HEK293 (cell line): ENCODE results near the gene GID8.

Experiments
- CTCF ChIA-PET: fragments of 350-600 bp; formaldehyde crosslinking; extraction: SDS; loops from one replicate; lab custom pipeline; 2021; ENCODE audit warnings: antibody characterized with exemption; lab: Yijun Ruan, JAX
- POLR2A ChIA-PET: fragments of 300-600 bp; formaldehyde crosslinking; extraction: SDS; loops from one replicate; lab custom pipeline; 2020; ENCODE audit warnings: antibody characterized with exemption, inconsistent platforms; lab: Yijun Ruan, JAX
- H3K27ac ChIP-seq: fragments of 200-500 bp; sonication (Bioruptor generic); 2 replicates; pipeline ENCODE4 v1.5.1; 2014; ENCODE audit warnings: low read depth, low read length, control low read depth, inconsistent platforms; ENCODE audit errors: extremely low read depth
- H3K36me3 ChIP-seq, 2 experiments: fragments of 200-500 bp in 1 of 2; sonication (Bioruptor generic) in 1 of 2; 1 replicate in 1 of 2; 2 replicates in 1 of 2; pipeline ENCODE4 v1.5.1; 2014 to 2017; ENCODE audit warnings: inconsistent platforms in 2 of 2, low read length in 2 of 2; ENCODE audit not compliant: control insufficient read depth in 2 of 2, insufficient read depth in 1 of 2
- H3K4me1 ChIP-seq: fragments of 200-500 bp; sonication (Bioruptor generic); 2 replicates; pipeline ENCODE4 v1.5.1; 2014; ENCODE audit warnings: mild to moderate bottlenecking, low read length, inconsistent platforms; ENCODE audit not compliant: control insufficient read depth, insufficient read depth
- H3K4me3 ChIP-seq: 2 replicates; pipeline ENCODE4 v1.5.1; 2011; ENCODE audit warnings: low read depth, mild to moderate bottlenecking, control low read depth, low read length, moderate library complexity
- H3K9me3 ChIP-seq: fragments of 200-500 bp; sonication (Bioruptor generic); 2 replicates; pipeline ENCODE4 v1.5.1; 2014; ENCODE audit warnings: low read depth, low read length, inconsistent platforms; ENCODE audit not compliant: control insufficient read depth, insufficient read depth
- BCL11B ChIP-seq: fragments of 450-650 bp; formaldehyde crosslinking; IDR thresholded peaks from 2 replicates; pipeline ENCODE4 v1.5.1; 2016; ENCODE audit warnings: low read depth, missing biosample characterization, missing genetic modification characterization
- EGR2 ChIP-seq: fragments of 450-650 bp; formaldehyde crosslinking; IDR thresholded peaks from 2 replicates; pipeline ENCODE4 v1.5.1; 2016; ENCODE audit warnings: low read depth, missing biosample characterization, missing genetic modification characterization
- GLIS1 ChIP-seq: fragments of 450-650 bp; formaldehyde crosslinking; IDR thresholded peaks from 2 replicates; pipeline ENCODE4 v1.5.1; 2016; ENCODE audit warnings: missing biosample characterization, missing genetic modification characterization
- GLIS2 ChIP-seq: fragments of 450-650 bp; formaldehyde crosslinking; IDR thresholded peaks from 2 replicates; pipeline ENCODE4 v1.5.1; 2016; ENCODE audit warnings: missing biosample characterization, missing genetic modification characterization
- PRDM10 ChIP-seq: fragments of 450-650 bp; formaldehyde crosslinking; IDR thresholded peaks from 2 replicates; pipeline ENCODE4 v1.5.1; 2016; ENCODE audit warnings: missing biosample characterization, missing genetic modification characterization
- SCRT2 ChIP-seq: fragments of 450-650 bp; formaldehyde crosslinking; IDR thresholded peaks from 2 replicates; pipeline ENCODE4 v1.5.1; 2016; ENCODE audit warnings: missing biosample characterization, missing genetic modification characterization
- SP2 ChIP-seq: fragments of 450-650 bp; formaldehyde crosslinking; IDR thresholded peaks from 2 replicates; pipeline ENCODE4 v1.5.1; 2016; ENCODE audit warnings: missing biosample characterization, missing genetic modification characterization
- ZBTB11 ChIP-seq: fragments of 450-650 bp; formaldehyde crosslinking; conservative IDR thresholded peaks from 2 replicates; pipeline ENCODE4 v1.5.1; 2016; ENCODE audit warnings: low read depth, missing biosample characterization, missing genetic modification characterization
- ZBTB17 ChIP-seq: fragments of 450-650 bp; formaldehyde crosslinking; IDR thresholded peaks from 2 replicates; pipeline ENCODE4 v1.5.1; 2016; ENCODE audit warnings: missing biosample characterization, missing genetic modification characterization
- ZBTB8A ChIP-seq: fragments of 450-650 bp; formaldehyde crosslinking; IDR thresholded peaks from 2 replicates; pipeline ENCODE4 v1.5.1; 2016; ENCODE audit warnings: missing biosample characterization, missing genetic modification characterization
- ZEB2 ChIP-seq: fragments of 450-650 bp; formaldehyde crosslinking; IDR thresholded peaks from 2 replicates; pipeline ENCODE4 v1.5.1; 2016; ENCODE audit warnings: missing biosample characterization, missing genetic modification characterization
- ZNF335 ChIP-seq: fragments of 450-650 bp; formaldehyde crosslinking; conservative IDR thresholded peaks from 2 replicates; pipeline ENCODE4 v1.5.1; 2016; ENCODE audit warnings: missing biosample characterization, missing genetic modification characterization
- ZNF416 ChIP-seq: fragments of 450-650 bp; formaldehyde crosslinking; IDR thresholded peaks from 2 replicates; pipeline ENCODE4 v1.5.1; 2016; ENCODE audit warnings: missing biosample characterization, missing genetic modification characterization
- ZNF529 ChIP-seq: fragments of 450-650 bp; formaldehyde crosslinking; IDR thresholded peaks from 2 replicates; pipeline ENCODE4 v1.5.1; 2017; ENCODE audit warnings: missing genetic modification characterization, missing biosample characterization; ENCODE audit not compliant: insufficient replicate concordance
- ZNF600 ChIP-seq: fragments of 450-650 bp; formaldehyde crosslinking; IDR thresholded peaks from 2 replicates; pipeline ENCODE4 v1.5.1; 2016; ENCODE audit warnings: missing biosample characterization, missing genetic modification characterization
- TF ChIP-seq, protein P1 (sequence below): fragments of 450-650 bp; formaldehyde crosslinking; optimal IDR thresholded peaks from 2 replicates; pipeline ENCODE3; 2016; ENCODE audit warnings: missing biosample characterization, mild to moderate bottlenecking, missing genetic modification characterization

GID8 gene

DNA sequence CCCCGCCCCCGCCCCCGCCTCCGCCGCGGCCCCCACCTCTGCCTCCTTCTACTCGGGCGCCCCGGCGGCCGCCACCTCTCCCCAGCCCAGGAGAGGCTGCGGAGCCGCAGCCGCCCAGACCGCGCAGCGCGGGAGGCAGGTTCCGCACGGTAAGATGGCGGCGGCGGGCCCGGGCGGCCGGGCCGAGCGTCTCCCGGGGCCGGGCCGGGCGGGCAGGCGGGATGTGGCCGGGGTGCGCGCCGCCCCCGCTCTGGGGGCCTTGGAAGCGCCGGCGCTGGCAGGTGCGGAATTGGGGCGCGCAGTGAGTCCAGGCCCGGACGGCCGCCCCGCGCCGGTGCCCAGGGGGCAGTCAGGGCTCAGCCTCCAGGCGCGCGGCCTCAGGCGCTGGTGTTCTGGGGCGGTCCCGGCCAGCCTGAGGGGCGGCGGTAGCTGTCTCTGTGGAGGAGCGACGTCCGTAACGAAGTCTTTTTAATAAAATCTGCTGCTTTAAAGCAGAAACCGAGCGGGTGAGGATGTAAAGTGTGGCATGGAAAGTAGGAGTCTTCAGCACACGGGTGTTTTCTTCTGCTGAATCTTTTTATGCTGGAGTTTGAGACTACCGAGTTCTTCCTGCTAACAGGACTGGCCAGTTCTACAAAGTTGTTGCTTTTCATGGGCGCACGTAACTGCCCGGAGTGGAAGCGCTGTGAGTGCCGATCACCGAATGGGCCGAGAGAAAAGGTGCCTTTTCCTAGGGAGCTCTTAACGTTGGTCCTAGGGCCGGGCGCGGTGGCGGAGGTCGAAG is at the start of gene GID8:
Gene GID8 (plus strand): TSS at position 43 of the 784 bp plus-strand sequence. CDS start 3,356 bp downstream, outside the sequence.
- peak within 1 kb of the TSS; percentile 88 for H3K27ac ChIP-seq
- H3K4me1 ChIP-seq = peaks cover 9% of the 10 kb centered on the region; the same call in 1 of the 2 replicates
- POLR2A ChIA-PET = interaction anchor here (0.6 to 2.2 kb wide), 8 partner anchors 10 to 76 kb away, joined by 3 to 13 read pairs (median 3); partner anchors contain the start of gene DIDO1
- H3K4me3 ChIP-seq = peak within 1 kb of the TSS; percentile 88
- 0 out of 2 replicates have a peak, but pooled peaks have one; percentile 33 for TF ChIP-seq GLIS2 (tag by site-specific recombination)
- TF ChIP-seq ZBTB8A = peak; percentile 39
- TF ChIP-seq ZEB2 (tag by site-specific recombination) = 0 out of 2 replicates have a peak, but pooled peaks have one; percentile 21
- TF ChIP-seq ZNF335 = peak; percentile 83
- TF ChIP-seq ZBTB11 (tag by site-specific recombination) = no peak
- TF ChIP-seq PRDM10 (tag by site-specific recombination) = peak; percentile 28; the same call in 1 of the 2 replicates
- no peak for TF ChIP-seq BCL11B (tag by site-specific recombination)
- TF ChIP-seq SCRT2 (tag by site-specific recombination) = peak; percentile 11; the same call in 1 of the 2 replicates
- TF ChIP-seq ZBTB17 (tag by site-specific recombination) = peak; percentile 98
- TF ChIP-seq ZNF600 (tag by site-specific recombination) = peak; percentile 78; the same call in 1 of the 2 replicates
- TF ChIP-seq GLIS1 (tag by site-specific recombination) = 0 out of 2 replicates have a peak, but pooled peaks have one; percentile 2
- TF ChIP-seq, protein P1, sequence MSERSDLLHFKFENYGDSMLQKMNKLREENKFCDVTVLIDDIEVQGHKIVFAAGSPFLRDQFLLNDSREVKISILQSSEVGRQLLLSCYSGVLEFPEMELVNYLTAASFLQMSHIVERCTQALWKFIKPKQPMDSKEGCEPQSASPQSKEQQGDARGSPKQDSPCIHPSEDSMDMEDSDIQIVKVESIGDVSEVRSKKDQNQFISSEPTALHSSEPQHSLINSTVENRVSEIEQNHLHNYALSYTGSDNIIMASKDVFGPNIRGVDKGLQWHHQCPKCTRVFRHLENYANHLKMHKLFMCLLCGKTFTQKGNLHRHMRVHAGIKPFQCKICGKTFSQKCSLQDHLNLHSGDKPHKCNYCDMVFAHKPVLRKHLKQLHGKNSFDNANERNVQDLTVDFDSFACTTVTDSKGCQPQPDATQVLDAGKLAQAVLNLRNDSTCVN (tag by site-specific recombination) = peak; percentile 21
- peak; percentile 57 for TF ChIP-seq EGR2
- TF ChIP-seq ZNF529 (tag by site-specific recombination) = no peak
- 0 out of 2 replicates have a peak, but pooled peaks have one; percentile 15 for TF ChIP-seq SP2 (tag by site-specific recombination)
- no peak for TF ChIP-seq ZNF416 (tag by site-specific recombination)
- TF ChIP-seq, all 188 proteins: peak for 12
- CTCF ChIA-PET = interaction anchor here (0.7 to 1.6 kb wide), 6 partner anchors 9 to 71 kb away, joined by 3 to 12 read pairs (median 4); partner anchors contain the start of gene DIDO1
- peaks cover 4 to 54% of the 10 kb centered on the region in 2 experiments for H3K36me3 ChIP-seq
- no peaks in the 10 kb centered on the region for H3K9me3 ChIP-seq
